Measurements from ENCODE around the gene EIF2B4.

DNA sequence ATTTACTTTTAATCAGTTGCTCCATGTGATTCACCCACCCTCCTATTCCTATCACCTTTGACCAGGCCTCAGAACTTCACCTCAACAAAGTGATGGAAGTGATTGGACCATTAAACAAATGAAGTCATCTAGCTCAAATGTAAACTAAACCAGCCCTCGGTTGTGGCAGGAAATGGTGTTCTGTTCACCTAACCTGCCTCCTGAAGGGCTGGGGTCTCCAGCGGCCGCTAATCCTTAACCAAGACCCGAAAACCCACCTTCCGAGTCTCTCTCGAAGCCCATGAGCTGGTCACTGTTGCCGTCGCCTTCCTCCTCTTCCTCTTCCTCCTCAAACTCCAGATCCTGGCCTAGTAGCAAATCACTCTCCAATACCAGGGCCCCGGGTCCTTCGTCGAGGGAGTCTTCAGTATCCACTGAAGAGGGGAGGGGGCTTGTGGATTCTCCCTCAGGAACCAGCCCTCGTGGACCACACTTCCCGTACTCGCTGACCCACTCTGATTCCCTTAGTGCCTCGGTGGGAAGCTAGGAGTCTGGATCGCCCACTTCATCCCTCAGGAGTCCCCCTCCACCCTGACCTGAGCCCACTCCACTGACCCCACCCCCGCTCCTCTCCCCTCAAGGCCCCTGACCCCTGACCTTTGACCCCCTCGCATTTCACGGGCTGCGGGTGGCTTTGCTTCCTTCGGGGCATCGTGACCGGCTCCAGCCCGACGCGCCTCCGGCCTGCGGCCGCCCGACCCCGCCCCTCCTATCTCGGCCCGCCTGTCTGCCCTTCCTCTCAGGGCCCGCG, 9.9 kb upstream of the EIF2B4 start:
- no peak for TF ChIP-seq ELF4 (IDR thresholded peaks at IDR 0.05)
- no peak for TF ChIP-seq BHLHE40 (IDR thresholded peaks at IDR 0.05; ENCODE audit: borderline replicate concordance)
- no peak for TF ChIP-seq TARDBP (IDR thresholded peaks at IDR 0.05)
- TF ChIP-seq FOXM1 (IDR thresholded peaks at IDR 0.05; ENCODE audit: borderline replicate concordance) = no peak
- no peak for TF ChIP-seq ZNF384 (IDR thresholded peaks at IDR 0.05)
- no peak for TF ChIP-seq SUZ12 (IDR thresholded peaks at IDR 0.05)
- no peak for TF ChIP-seq FOXK2 (IDR thresholded peaks at IDR 0.05)
- TF ChIP-seq LEF1 (IDR thresholded peaks at IDR 0.05; ENCODE audit: borderline replicate concordance) = no peak
- no peak for TF ChIP-seq SP1 (IDR thresholded peaks at IDR 0.05)
- no peak for TF ChIP-seq NFRKB (IDR thresholded peaks at IDR 0.05)
- no peak for TF ChIP-seq ARNT (IDR thresholded peaks at IDR 0.05)
- TF ChIP-seq, protein P1, sequence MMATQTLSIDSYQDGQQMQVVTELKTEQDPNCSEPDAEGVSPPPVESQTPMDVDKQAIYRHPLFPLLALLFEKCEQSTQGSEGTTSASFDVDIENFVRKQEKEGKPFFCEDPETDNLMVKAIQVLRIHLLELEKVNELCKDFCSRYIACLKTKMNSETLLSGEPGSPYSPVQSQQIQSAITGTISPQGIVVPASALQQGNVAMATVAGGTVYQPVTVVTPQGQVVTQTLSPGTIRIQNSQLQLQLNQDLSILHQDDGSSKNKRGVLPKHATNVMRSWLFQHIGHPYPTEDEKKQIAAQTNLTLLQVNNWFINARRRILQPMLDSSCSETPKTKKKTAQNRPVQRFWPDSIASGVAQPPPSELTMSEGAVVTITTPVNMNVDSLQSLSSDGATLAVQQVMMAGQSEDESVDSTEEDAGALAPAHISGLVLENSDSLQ (IDR thresholded peaks at IDR 0.05) = no peak
- no peak for TF ChIP-seq FOXA1 (IDR thresholded peaks at IDR 0.05)
- TF ChIP-seq HDGF (IDR thresholded peaks at IDR 0.05; ENCODE audit: borderline replicate concordance) = no peak
